Measurements from ENCODE around the gene PSMD8.

DNA sequence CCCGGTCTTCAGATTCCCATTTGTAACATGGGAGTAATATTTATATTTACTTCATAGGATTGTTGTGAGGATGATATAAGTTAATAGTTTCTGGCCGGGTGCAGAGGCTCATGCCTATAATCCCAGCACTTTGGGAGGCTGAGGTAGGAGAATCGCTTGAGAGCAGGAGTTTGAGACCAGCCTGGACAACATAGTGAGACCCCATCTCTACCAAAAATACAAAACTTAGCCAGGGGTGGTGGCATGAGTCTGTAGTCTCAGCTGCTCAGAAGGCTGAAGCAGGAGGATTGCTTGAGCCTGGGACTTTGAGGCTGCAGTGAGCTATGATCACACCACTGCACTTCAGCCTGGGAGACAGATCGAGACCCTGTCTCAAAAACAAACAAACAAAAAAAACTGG, 27.5 kb upstream of the PSMD8 start:
- TF ChIP-seq, protein P1, sequence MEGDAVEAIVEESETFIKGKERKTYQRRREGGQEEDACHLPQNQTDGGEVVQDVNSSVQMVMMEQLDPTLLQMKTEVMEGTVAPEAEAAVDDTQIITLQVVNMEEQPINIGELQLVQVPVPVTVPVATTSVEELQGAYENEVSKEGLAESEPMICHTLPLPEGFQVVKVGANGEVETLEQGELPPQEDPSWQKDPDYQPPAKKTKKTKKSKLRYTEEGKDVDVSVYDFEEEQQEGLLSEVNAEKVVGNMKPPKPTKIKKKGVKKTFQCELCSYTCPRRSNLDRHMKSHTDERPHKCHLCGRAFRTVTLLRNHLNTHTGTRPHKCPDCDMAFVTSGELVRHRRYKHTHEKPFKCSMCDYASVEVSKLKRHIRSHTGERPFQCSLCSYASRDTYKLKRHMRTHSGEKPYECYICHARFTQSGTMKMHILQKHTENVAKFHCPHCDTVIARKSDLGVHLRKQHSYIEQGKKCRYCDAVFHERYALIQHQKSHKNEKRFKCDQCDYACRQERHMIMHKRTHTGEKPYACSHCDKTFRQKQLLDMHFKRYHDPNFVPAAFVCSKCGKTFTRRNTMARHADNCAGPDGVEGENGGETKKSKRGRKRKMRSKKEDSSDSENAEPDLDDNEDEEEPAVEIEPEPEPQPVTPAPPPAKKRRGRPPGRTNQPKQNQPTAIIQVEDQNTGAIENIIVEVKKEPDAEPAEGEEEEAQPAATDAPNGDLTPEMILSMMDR (IDR thresholded peaks at IDR 0.05), result no peak
- no peak for TF ChIP-seq POLR2AphosphoS5 (IDR thresholded peaks at IDR 0.05)

All from prostate gland (tissue), 2 donors.